Muscle layer of colon (tissue), 2 donors: Measurements from ENCODE around the gene MS4A6A.

Source experiments
- H3K27ac ChIP-seq: one replicate; pipeline ENCODE4 v1.7.0; 2013; ENCODE audit warnings: low read depth, mild to moderate bottlenecking, low read length, moderate library complexity
- H3K27me3 ChIP-seq, 2 donors: one replicate each; pipeline ENCODE4 v1.7.0; 2013; ENCODE audit warnings: low read length in 2 of 2, mild to moderate bottlenecking in 2 of 2; ENCODE audit not compliant: insufficient read depth in 2 of 2, control insufficient read depth in 1 of 2
- H3K36me3 ChIP-seq: one replicate; pipeline ENCODE4 v1.7.0; 2013; ENCODE audit warnings: mild to moderate bottlenecking, low read length; ENCODE audit not compliant: insufficient read depth
- H3K4me1 ChIP-seq: one replicate; pipeline ENCODE4 v1.7.0; 2013; ENCODE audit warnings: mild to moderate bottlenecking, low read length; ENCODE audit not compliant: insufficient read depth
- H3K4me3 ChIP-seq, 2 donors: one replicate each; pipeline ENCODE4 v1.7.0; 2013; ENCODE audit warnings: low read length in 2 of 2, low read depth in 1 of 2, mild to moderate bottlenecking in 1 of 2, moderate library complexity in 1 of 2
- H3K9ac ChIP-seq: one replicate; pipeline ENCODE4 v1.7.0; 2013; ENCODE audit warnings: low read length
- H3K9me3 ChIP-seq: one replicate; pipeline ENCODE4 v1.7.0; 2013; ENCODE audit warnings: mild to moderate bottlenecking, low read length
- donor health status: abdominal sarcoma.
- donor health status: Adenocarcinoma of cecum.

The MS4A6A gene

GRCh38 chr11:60182541-60183330, at the start of gene MS4A6A:
MS4A6A (minus strand) TSS chr11:60183083; CDS start chr11:60181727, 1,356 bp downstream.
- Histone ChIP-seq H3K27me3 (no peaks in the 10 kb centered on the region), H3K4me3 (no peak within 1 kb of the TSS), H3K4me1 (no peaks in the 10 kb centered on the region), H3K36me3 (no peaks in the 10 kb centered on the region), H3K9ac (no peak within 1 kb of the TSS), H3K9me3 (no peaks in the 10 kb centered on the region), H3K27ac (no peak within 1 kb of the TSS)

DNA sequence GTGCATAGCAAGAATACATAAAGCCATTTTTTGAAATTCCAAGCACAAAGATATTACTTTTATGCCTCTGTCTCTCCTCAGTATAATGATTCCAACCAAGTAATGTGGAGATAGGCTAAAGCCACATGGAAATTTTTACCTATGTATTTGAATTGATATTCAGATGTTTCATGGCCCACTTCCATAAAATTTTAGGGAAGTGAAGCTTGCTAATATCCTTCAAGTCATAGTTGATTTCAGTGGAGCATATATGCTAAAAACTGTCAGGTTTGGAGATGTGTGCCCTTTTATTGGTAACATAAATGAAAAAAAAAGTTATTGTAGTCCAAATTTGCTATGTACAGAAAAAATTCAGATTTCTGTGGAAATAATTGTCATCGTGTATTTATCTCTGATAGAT, 47.8 kb upstream of the MS4A6A start:
- no peak overlapping the region for H3K4me3 ChIP-seq
- H3K27ac ChIP-seq: no peak overlapping the region
- no peak overlapping the region for H3K9ac ChIP-seq
- no peaks in the 10 kb centered on the region for H3K4me1 ChIP-seq
- H3K36me3 ChIP-seq: no peaks in the 10 kb centered on the region
- H3K27me3 ChIP-seq: no peaks in the 10 kb centered on the region
- H3K9me3 ChIP-seq: no peaks in the 10 kb centered on the region

DNA sequence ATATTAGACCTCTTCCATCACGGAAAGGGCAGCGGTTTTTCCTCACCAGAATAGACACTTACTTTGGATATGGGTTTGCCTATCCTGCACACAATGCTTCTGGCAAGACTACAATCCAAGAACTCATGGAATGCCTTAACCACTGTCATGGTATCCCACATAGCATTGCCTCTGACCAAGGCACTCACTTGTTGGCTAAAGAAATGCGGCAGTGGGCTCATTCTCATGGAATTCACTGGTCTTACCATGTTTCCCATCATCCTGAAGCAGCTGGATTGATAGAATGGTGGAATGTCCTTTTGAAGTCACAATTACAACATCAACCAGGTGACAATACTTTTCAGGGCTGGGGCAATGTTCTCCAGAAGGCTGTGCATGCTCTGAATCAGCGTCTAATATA, 39.3 kb upstream of the MS4A6A start:
- H3K27ac ChIP-seq: no peak overlapping the region
- no peaks in the 10 kb centered on the region for H3K4me1 ChIP-seq
- H3K27me3 ChIP-seq: no peaks in the 10 kb centered on the region
- H3K36me3 ChIP-seq: no peaks in the 10 kb centered on the region
- no peak overlapping the region for H3K9ac ChIP-seq
- H3K4me3 ChIP-seq: no peak overlapping the region
- H3K9me3 ChIP-seq: no peaks in the 10 kb centered on the region

- no peaks in the 10 kb centered on the region for H3K9me3 ChIP-seq
- no peak overlapping the region for H3K9ac ChIP-seq
- H3K36me3 ChIP-seq: no peaks in the 10 kb centered on the region
- H3K4me1 ChIP-seq: no peaks in the 10 kb centered on the region
- no peak overlapping the region for H3K4me3 ChIP-seq
- no peak overlapping the region for H3K27ac ChIP-seq
- H3K27me3 ChIP-seq: no peaks in the 10 kb centered on the region
Measured at GRCh38 chr11:60221692-60222091, 38.8 kb upstream of the MS4A6A start.

GRCh38 chr11:60221181-60221580, 38.3 kb upstream of the MS4A6A start:
- Histone ChIP-seq H3K27me3 (no peaks in the 10 kb centered on the region), H3K9ac (no peak overlapping the region), H3K4me3 (no peak overlapping the region), H3K9me3 (no peaks in the 10 kb centered on the region), H3K27ac (no peak overlapping the region), H3K4me1 (no peaks in the 10 kb centered on the region), H3K36me3 (no peaks in the 10 kb centered on the region)

GRCh38 chr11:60214386-60214785, 31.5 kb upstream of the MS4A6A start:
- H3K4me3 ChIP-seq: no peak overlapping the region
- H3K9me3 ChIP-seq: no peaks in the 10 kb centered on the region
- no peaks in the 10 kb centered on the region for H3K36me3 ChIP-seq
- no peak overlapping the region for H3K9ac ChIP-seq
- H3K27ac ChIP-seq: no peak overlapping the region
- no peaks in the 10 kb centered on the region for H3K4me1 ChIP-seq
- no peaks in the 10 kb centered on the region for H3K27me3 ChIP-seq

GRCh38 chr11:60211206-60211605, 28.3 kb upstream of the MS4A6A start:
- H3K9me3 ChIP-seq: no peaks in the 10 kb centered on the region
- no peak overlapping the region for H3K9ac ChIP-seq
- no peaks in the 10 kb centered on the region for H3K36me3 ChIP-seq
- no peak overlapping the region for H3K27ac ChIP-seq
- H3K27me3 ChIP-seq: no peaks in the 10 kb centered on the region
- no peak overlapping the region for H3K4me3 ChIP-seq
- H3K4me1 ChIP-seq: no peaks in the 10 kb centered on the region

- no peak overlapping the region for H3K9ac ChIP-seq
- H3K27me3 ChIP-seq: no peaks in the 10 kb centered on the region
- no peak overlapping the region for H3K27ac ChIP-seq
- no peak overlapping the region for H3K4me3 ChIP-seq
- no peaks in the 10 kb centered on the region for H3K9me3 ChIP-seq
- no peaks in the 10 kb centered on the region for H3K36me3 ChIP-seq
- no peaks in the 10 kb centered on the region for H3K4me1 ChIP-seq
Measured at GRCh38 chr11:60209977-60210376, 27.1 kb upstream of the MS4A6A start.

DNA sequence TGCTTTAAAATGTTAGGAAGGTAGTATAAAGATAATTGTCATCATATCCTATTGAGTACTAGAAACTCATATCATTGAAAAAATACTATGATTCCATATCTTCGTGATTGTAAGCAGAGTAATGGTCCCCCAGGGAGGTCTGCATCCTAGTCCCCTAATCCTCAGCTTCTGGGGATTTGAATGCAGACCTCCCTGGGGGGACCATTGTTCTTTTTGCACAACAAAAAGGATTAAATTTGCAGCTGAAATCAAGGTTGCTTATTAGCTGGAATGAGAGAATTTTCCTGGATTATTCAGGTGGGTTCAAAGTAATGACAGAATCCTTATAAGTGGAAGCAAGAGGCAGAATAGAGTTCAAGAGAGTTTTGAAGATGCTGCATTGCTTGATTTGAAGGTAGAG, 26.1 kb upstream of the MS4A6A start:
- H3K27me3 ChIP-seq: no peaks in the 10 kb centered on the region
- no peaks in the 10 kb centered on the region for H3K36me3 ChIP-seq
- H3K4me1 ChIP-seq: no peaks in the 10 kb centered on the region
- no peaks in the 10 kb centered on the region for H3K9me3 ChIP-seq
- no peak overlapping the region for H3K9ac ChIP-seq
- H3K27ac ChIP-seq: no peak overlapping the region
- H3K4me3 ChIP-seq: no peak overlapping the region

GRCh38 chr11:60208146-60208895, 25.4 kb upstream of the MS4A6A start:
- H3K9ac ChIP-seq: no peak overlapping the region
- H3K4me3 ChIP-seq: no peak overlapping the region
- H3K27me3 ChIP-seq: no peaks in the 10 kb centered on the region
- no peaks in the 10 kb centered on the region for H3K4me1 ChIP-seq
- no peaks in the 10 kb centered on the region for H3K9me3 ChIP-seq
- no peaks in the 10 kb centered on the region for H3K36me3 ChIP-seq
- H3K27ac ChIP-seq: no peak overlapping the region

DNA sequence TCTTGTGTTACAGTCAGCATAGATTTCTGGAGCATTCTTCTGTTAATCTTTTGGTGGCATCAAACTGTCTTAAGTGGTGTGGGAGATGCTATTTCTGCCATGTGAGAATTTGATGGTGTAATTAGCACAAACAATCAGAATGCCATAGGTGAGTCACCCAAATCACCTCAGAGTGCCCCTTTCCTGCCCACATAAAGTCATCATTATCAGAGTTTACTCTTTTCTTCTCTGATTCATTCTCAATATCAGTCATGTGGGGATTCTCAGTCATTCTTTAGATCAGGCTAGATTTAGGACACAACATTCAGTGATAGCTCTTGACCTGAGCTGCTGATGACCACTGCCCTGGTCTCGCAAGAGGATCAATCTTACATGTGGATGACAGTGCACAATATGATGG, 23.7 kb upstream of the MS4A6A start:
- no peak overlapping the region for H3K9ac ChIP-seq
- H3K27me3 ChIP-seq: no peaks in the 10 kb centered on the region
- no peak overlapping the region for H3K4me3 ChIP-seq
- H3K36me3 ChIP-seq: no peaks in the 10 kb centered on the region
- H3K27ac ChIP-seq: no peak overlapping the region
- H3K4me1 ChIP-seq: no peaks in the 10 kb centered on the region
- no peaks in the 10 kb centered on the region for H3K9me3 ChIP-seq

GRCh38 chr11:60204922-60205321, 22.0 kb upstream of the MS4A6A start:
- H3K9me3 ChIP-seq: no peaks in the 10 kb centered on the region
- H3K4me1 ChIP-seq: no peaks in the 10 kb centered on the region
- H3K4me3 ChIP-seq: no peak overlapping the region
- no peaks in the 10 kb centered on the region for H3K27me3 ChIP-seq
- H3K27ac ChIP-seq: no peak overlapping the region
- no peak overlapping the region for H3K9ac ChIP-seq
- H3K36me3 ChIP-seq: no peaks in the 10 kb centered on the region
